Left lobe of liver (tissue), 1 donor: ENCODE results near the gene ZNF829. TPM values are rescaled to one million over a fixed set of nuclear protein-coding genes. Genes with fewer than 3 reads are reported as not detected.

Experiments
- total RNA-seq: library from RNA; stranded (reverse); gene quantifications from one replicate; pipeline ENCODE4 v1.2.1, GENCODE V29; 2021
- donor health status: DM: no; HTN: yes; CAD: no.

ZNF829 gene
- total RNA-seq, 1 donor from 2014 or later: 0.70 TPM

Other genes with a start within 250 kb of the ZNF829 start
- 1.5 TPM for gene ZNF461, start 249.5 kb downstream of the ZNF829 start, total RNA-seq
- gene ZNF567, start 228.7 kb downstream of the ZNF829 start, total RNA-seq: 2.5 TPM
- 0.88 TPM for gene ZNF850, start 143.5 kb downstream of the ZNF829 start, total RNA-seq
- gene ZNF790, start 77.9 kb downstream of the ZNF829 start, total RNA-seq: 5.1 TPM
- gene ZNF345, start 65.4 kb downstream of the ZNF829 start, total RNA-seq: 2.1 TPM
- 1.9 TPM for gene ZNF568, start within 50 bp of the ZNF829 start, total RNA-seq
- gene ZNF420, start 162.1 kb upstream of the ZNF829 start, total RNA-seq: 5.6 TPM